ENCODE results near the gene DLG5.

Gene DLG5

GRCh38 chr10:77967611-77968022, 41.1 kb upstream of the DLG5 start:
- H3K9me3 ChIP-seq (ENCODE audit: control insufficient read depth, low read length) = no peaks in the 10 kb centered on the region
- no peak overlapping the region for H3K27ac ChIP-seq (ENCODE audit: insufficient read depth, low read depth, low read length, poor library complexity, severe bottlenecking)
- H3K4me3 ChIP-seq (ENCODE audit: insufficient read depth, low read depth, low read length) = no peak overlapping the region
- H3K4me1 ChIP-seq (ENCODE audit: control insufficient read depth, insufficient read depth, low read length) = peaks cover 4% of the 10 kb centered on the region
- H3K27me3 ChIP-seq (ENCODE audit: control insufficient read depth, insufficient read depth, low read length, poor library complexity, severe bottlenecking) = no peaks in the 10 kb centered on the region
- no peaks in the 10 kb centered on the region for H3K36me3 ChIP-seq (ENCODE audit: control insufficient read depth, insufficient read depth, low read length)
- WGBS, 2 experiments = 67 to 73% methylated on average over 8 of the region's 8 CpGs

- Histone ChIP-seq H3K4me1 (ENCODE audit: control insufficient read depth, insufficient read depth, low read length) (peaks cover 4% of the 10 kb centered on the region), H3K27me3 (ENCODE audit: control insufficient read depth, insufficient read depth, low read length, poor library complexity, severe bottlenecking) (no peaks in the 10 kb centered on the region), H3K4me3 (ENCODE audit: insufficient read depth, low read depth, low read length) (no peak overlapping the region), H3K27ac (ENCODE audit: insufficient read depth, low read depth, low read length, poor library complexity, severe bottlenecking) (no peak overlapping the region), H3K9me3 (ENCODE audit: control insufficient read depth, low read length) (no peaks in the 10 kb centered on the region), H3K36me3 (ENCODE audit: control insufficient read depth, insufficient read depth, low read length) (no peaks in the 10 kb centered on the region)
- 93 to 96% methylated on average over 4 to 5 of the region's 5 CpGs for WGBS, 2 experiments
These were observed 38.7 kb upstream of the DLG5 start for GRCh38 chr10:77965294-77965693.

- Histone ChIP-seq H3K9me3 (ENCODE audit: control insufficient read depth, low read length) (no peaks in the 10 kb centered on the region), H3K27me3 (ENCODE audit: control insufficient read depth, insufficient read depth, low read length, poor library complexity, severe bottlenecking) (no peaks in the 10 kb centered on the region), H3K4me3 (ENCODE audit: insufficient read depth, low read depth, low read length) (no peak overlapping the region), H3K4me1 (ENCODE audit: control insufficient read depth, insufficient read depth, low read length) (peaks cover 4% of the 10 kb centered on the region), H3K36me3 (ENCODE audit: control insufficient read depth, insufficient read depth, low read length) (no peaks in the 10 kb centered on the region), H3K27ac (ENCODE audit: insufficient read depth, low read depth, low read length, poor library complexity, severe bottlenecking) (no peak overlapping the region)
- WGBS, 2 experiments = 88 to 100% methylated on average over 1 of the region's 1 CpG
These were observed 38.3 kb upstream of the DLG5 start for GRCh38 chr10:77964811-77965210.

- 94 to 95% methylated on average over 7 of the region's 7 CpGs for WGBS, 2 experiments
- Histone ChIP-seq H3K27me3 (ENCODE audit: control insufficient read depth, insufficient read depth, low read length, poor library complexity, severe bottlenecking) (no peaks in the 10 kb centered on the region), H3K27ac (ENCODE audit: insufficient read depth, low read depth, low read length, poor library complexity, severe bottlenecking) (no peak overlapping the region), H3K36me3 (ENCODE audit: control insufficient read depth, insufficient read depth, low read length) (no peaks in the 10 kb centered on the region), H3K9me3 (ENCODE audit: control insufficient read depth, low read length) (no peaks in the 10 kb centered on the region), H3K4me1 (ENCODE audit: control insufficient read depth, insufficient read depth, low read length) (peaks cover 4% of the 10 kb centered on the region), H3K4me3 (ENCODE audit: insufficient read depth, low read depth, low read length) (no peak overlapping the region)
These were observed 37.3 kb upstream of the DLG5 start for GRCh38 chr10:77963901-77964300.

- Histone ChIP-seq H3K4me3 (ENCODE audit: insufficient read depth, low read depth, low read length) (no peak overlapping the region), H3K4me1 (ENCODE audit: control insufficient read depth, insufficient read depth, low read length) (peaks cover 2% of the 10 kb centered on the region), H3K9me3 (ENCODE audit: control insufficient read depth, low read length) (no peaks in the 10 kb centered on the region), H3K27me3 (ENCODE audit: control insufficient read depth, insufficient read depth, low read length, poor library complexity, severe bottlenecking) (no peaks in the 10 kb centered on the region), H3K36me3 (ENCODE audit: control insufficient read depth, insufficient read depth, low read length) (no peaks in the 10 kb centered on the region), H3K27ac (ENCODE audit: insufficient read depth, low read depth, low read length, poor library complexity, severe bottlenecking) (no peak overlapping the region)
- WGBS, 2 experiments = 80 to 82% methylated on average over 7 of the region's 7 CpGs
These were observed 36.0 kb upstream of the DLG5 start for GRCh38 chr10:77962350-77963146.

GRCh38 chr10:77961668-77962067, 35.1 kb upstream of the DLG5 start:
- Histone ChIP-seq H3K4me3 (ENCODE audit: insufficient read depth, low read depth, low read length) (no peak overlapping the region), H3K36me3 (ENCODE audit: control insufficient read depth, insufficient read depth, low read length) (no peaks in the 10 kb centered on the region), H3K4me1 (ENCODE audit: control insufficient read depth, insufficient read depth, low read length) (no peaks in the 10 kb centered on the region), H3K9me3 (ENCODE audit: control insufficient read depth, low read length) (no peaks in the 10 kb centered on the region), H3K27me3 (ENCODE audit: control insufficient read depth, insufficient read depth, low read length, poor library complexity, severe bottlenecking) (no peaks in the 10 kb centered on the region), H3K27ac (ENCODE audit: insufficient read depth, low read depth, low read length, poor library complexity, severe bottlenecking) (no peak overlapping the region)
- 94% methylated on average over 6 of the region's 6 CpGs for WGBS, 2 experiments

GRCh38 chr10:77960829-77961329, 34.3 kb upstream of the DLG5 start:
- H3K9me3 ChIP-seq (ENCODE audit: control insufficient read depth, low read length) = no peaks in the 10 kb centered on the region
- 90 to 91% methylated on average over 5 to 6 of the region's 6 CpGs for whole genome bisulfite sequencing, 2 experiments
- H3K27me3 ChIP-seq (ENCODE audit: control insufficient read depth, insufficient read depth, low read length, poor library complexity, severe bottlenecking) = no peaks in the 10 kb centered on the region
- no peak overlapping the region for H3K27ac ChIP-seq (ENCODE audit: insufficient read depth, low read depth, low read length, poor library complexity, severe bottlenecking)
- no peaks in the 10 kb centered on the region for H3K4me1 ChIP-seq (ENCODE audit: control insufficient read depth, insufficient read depth, low read length)
- H3K36me3 ChIP-seq (ENCODE audit: control insufficient read depth, insufficient read depth, low read length) = no peaks in the 10 kb centered on the region
- no peak overlapping the region for H3K4me3 ChIP-seq (ENCODE audit: insufficient read depth, low read depth, low read length)

- no peak overlapping the region for H3K27ac ChIP-seq (ENCODE audit: insufficient read depth, low read depth, low read length, poor library complexity, severe bottlenecking)
- no peaks in the 10 kb centered on the region for H3K36me3 ChIP-seq (ENCODE audit: control insufficient read depth, insufficient read depth, low read length)
- no peaks in the 10 kb centered on the region for H3K4me1 ChIP-seq (ENCODE audit: control insufficient read depth, insufficient read depth, low read length)
- no peaks in the 10 kb centered on the region for H3K9me3 ChIP-seq (ENCODE audit: control insufficient read depth, low read length)
- H3K27me3 ChIP-seq (ENCODE audit: control insufficient read depth, insufficient read depth, low read length, poor library complexity, severe bottlenecking) = no peaks in the 10 kb centered on the region
- 92 to 93% methylated on average over 8 of the region's 8 CpGs for WGBS, 2 experiments
- H3K4me3 ChIP-seq (ENCODE audit: insufficient read depth, low read depth, low read length) = no peak overlapping the region
These were observed 33.4 kb upstream of the DLG5 start for GRCh38 chr10:77959887-77960455.

- WGBS, 2 experiments = 93% methylated on average over 4 of the region's 4 CpGs
- no peaks in the 10 kb centered on the region for H3K9me3 ChIP-seq (ENCODE audit: control insufficient read depth, low read length)
- no peak overlapping the region for H3K4me3 ChIP-seq (ENCODE audit: insufficient read depth, low read depth, low read length)
- no peaks in the 10 kb centered on the region for H3K36me3 ChIP-seq (ENCODE audit: control insufficient read depth, insufficient read depth, low read length)
- no peak overlapping the region for H3K27ac ChIP-seq (ENCODE audit: insufficient read depth, low read depth, low read length, poor library complexity, severe bottlenecking)
- no peaks in the 10 kb centered on the region for H3K4me1 ChIP-seq (ENCODE audit: control insufficient read depth, insufficient read depth, low read length)
- no peaks in the 10 kb centered on the region for H3K27me3 ChIP-seq (ENCODE audit: control insufficient read depth, insufficient read depth, low read length, poor library complexity, severe bottlenecking)
These were observed 32.8 kb upstream of the DLG5 start for GRCh38 chr10:77959384-77959783.

- WGBS, 2 experiments = 90 to 100% methylated on average over 1 of the region's 1 CpG
- Histone ChIP-seq H3K9me3 (ENCODE audit: control insufficient read depth, low read length) (no peaks in the 10 kb centered on the region), H3K27ac (ENCODE audit: insufficient read depth, low read depth, low read length, poor library complexity, severe bottlenecking) (no peak overlapping the region), H3K4me3 (ENCODE audit: insufficient read depth, low read depth, low read length) (no peak overlapping the region), H3K36me3 (ENCODE audit: control insufficient read depth, insufficient read depth, low read length) (no peaks in the 10 kb centered on the region), H3K27me3 (ENCODE audit: control insufficient read depth, insufficient read depth, low read length, poor library complexity, severe bottlenecking) (no peaks in the 10 kb centered on the region), H3K4me1 (ENCODE audit: control insufficient read depth, insufficient read depth, low read length) (no peaks in the 10 kb centered on the region)
These were observed 28.6 kb upstream of the DLG5 start for GRCh38 chr10:77955136-77955535.
